ENCODE results near the gene BCL11B.

DNA sequence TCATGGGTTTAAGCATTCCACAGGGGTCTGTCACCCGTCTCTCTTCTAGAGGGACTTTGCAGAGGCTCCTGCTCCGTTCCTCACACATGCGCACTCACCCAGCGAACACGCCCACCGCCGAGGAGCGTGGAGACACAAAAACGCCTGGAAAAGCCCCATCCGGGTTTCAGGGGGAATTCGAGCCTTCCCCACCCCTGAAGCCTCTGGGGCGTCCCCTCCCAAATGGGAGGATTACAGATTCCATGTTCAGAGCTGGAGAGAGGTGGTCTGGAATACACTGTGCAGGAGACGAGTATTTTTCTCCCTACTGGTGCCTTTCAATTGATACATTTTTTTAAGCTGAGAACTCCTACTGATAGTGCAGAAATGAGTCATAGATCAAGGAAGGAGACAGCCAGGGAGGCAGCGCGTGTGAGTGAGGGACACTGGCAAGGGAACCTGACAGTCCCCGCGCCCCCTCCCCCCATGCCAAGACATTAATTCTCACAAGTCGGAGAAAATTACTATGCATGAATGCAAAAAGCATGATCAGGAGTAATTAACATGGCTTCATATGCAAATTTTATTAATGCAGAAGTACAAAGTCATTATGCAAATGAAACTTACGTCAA lies 36.9 kb downstream of the BCL11B start:
- no peak for TF ChIP-seq CTCF (IDR thresholded peaks at IDR 0.05)
- no peak for TF ChIP-seq EZH2 (IDR thresholded peaks at IDR 0.05)

Data from neural progenitor cell (in vitro differentiated cells).